Spleen (tissue), 7 donors: ENCODE results near the gene NKX1-1.

Source experiments
- CTCF ChIP-seq, 11 experiments: fragments of 200-600 bp in 7 of 11; fragments of 450-650 bp in 4 of 11; sonication (generic) in 4 of 11; IDR thresholded peaks in 8 of 11; conservative IDR thresholded peaks in 3 of 11; 1 replicate in 7 of 11; 2 replicates in 4 of 11; pipeline versions ENCODE4 v1.4.0 to v1.8.0; 2016 to 2021; ENCODE audit warnings: antibody characterized with exemption in 11 of 11, inconsistent platforms in 4 of 11, mild to moderate bottlenecking in 1 of 11
- POLR2AphosphoS5 ChIP-seq, 3 donors: sonication (generic); formaldehyde crosslinking; IDR thresholded peaks; one replicate each; pipeline ENCODE4 v1.5.1; 2017; ENCODE audit warnings: antibody characterized with exemption in 3 of 3
- donor health status: DM: no; HTN: no; CAD: no; lungs with moderate emphysema.
- donor health status: DM: no; HTN: no; CAD: no.
- donor health status: DM: no; HTN: no; CAD: no.

GRCh38 chr4:1381181-1381621, 25.0 kb downstream of the NKX1-1 start:
- no peak for TF ChIP-seq CTCF (IDR thresholded peaks at IDR 0.05 in 8 of 11, conservative IDR thresholded peaks at IDR 0.05 in 3 of 11)
- TF ChIP-seq POLR2AphosphoS5 (IDR thresholded peaks at IDR 0.05): no peak
